Muscle of back (tissue), 13 donors: ENCODE results near the gene SOX13. TPM values are rescaled to one million over a fixed set of nuclear protein-coding genes. Genes with fewer than 3 reads are reported as not detected.
"Not testable (repeated sequence)": the region's sequence is repeated elsewhere in the genome, so short reads cannot be mapped to it uniquely, and the experiment has no call there.

Experiments
- DNase-seq, 3 donors: peaks; one replicate each; pipeline versions ENCODE4 v3.0.0 to v3.0.0-alpha.2; 2013
- long read RNA-seq, 9 donors: transcript quantifications; one replicate each; lab custom pipeline, GENCODE V29; 2026
- polyA plus RNA-seq, 10 donors: library from polyadenylated mRNA; unstranded; fragments of 120-200 nt; gene quantifications; one replicate each; pipeline ENCODE4 v1.2.1, GENCODE V29; 2013; ENCODE audit not compliant: insufficient read length in 10 of 10

Gene SOX13
- polyA plus RNA-seq, result 10 to 100 TPM; 14.7 to 23.0 (median 18.1) TPM
- long read RNA-seq, donor 1, partial matches to known transcripts, result 9 of 10 reads
- long read RNA-seq, donor 1, other reads (novel, unspliced or antisense), result 0 of 10 reads
- long read RNA-seq, donor 2, partial matches to known transcripts, result 0 of 1 reads
- long read RNA-seq, donor 2, other reads (novel, unspliced or antisense), result 0 of 1 reads
- long read RNA-seq, donor 3, result 0 reads
- long read RNA-seq, donor 4, result 0 reads
- long read RNA-seq, donor 5, partial matches to known transcripts, result 0 of 4 reads
- long read RNA-seq, donor 5, other reads (novel, unspliced or antisense), result 0 of 4 reads
- long read RNA-seq, donor 6, partial matches to known transcripts, result 0 of 1 reads
- long read RNA-seq, donor 6, other reads (novel, unspliced or antisense), result 0 of 1 reads
- long read RNA-seq, donor 7, partial matches to known transcripts, result 0 of 1 reads
- long read RNA-seq, donor 7, other reads (novel, unspliced or antisense), result 0 of 1 reads
- long read RNA-seq, donor 8, result 0 reads
- long read RNA-seq, donor 9, result 0 reads

DNA sequence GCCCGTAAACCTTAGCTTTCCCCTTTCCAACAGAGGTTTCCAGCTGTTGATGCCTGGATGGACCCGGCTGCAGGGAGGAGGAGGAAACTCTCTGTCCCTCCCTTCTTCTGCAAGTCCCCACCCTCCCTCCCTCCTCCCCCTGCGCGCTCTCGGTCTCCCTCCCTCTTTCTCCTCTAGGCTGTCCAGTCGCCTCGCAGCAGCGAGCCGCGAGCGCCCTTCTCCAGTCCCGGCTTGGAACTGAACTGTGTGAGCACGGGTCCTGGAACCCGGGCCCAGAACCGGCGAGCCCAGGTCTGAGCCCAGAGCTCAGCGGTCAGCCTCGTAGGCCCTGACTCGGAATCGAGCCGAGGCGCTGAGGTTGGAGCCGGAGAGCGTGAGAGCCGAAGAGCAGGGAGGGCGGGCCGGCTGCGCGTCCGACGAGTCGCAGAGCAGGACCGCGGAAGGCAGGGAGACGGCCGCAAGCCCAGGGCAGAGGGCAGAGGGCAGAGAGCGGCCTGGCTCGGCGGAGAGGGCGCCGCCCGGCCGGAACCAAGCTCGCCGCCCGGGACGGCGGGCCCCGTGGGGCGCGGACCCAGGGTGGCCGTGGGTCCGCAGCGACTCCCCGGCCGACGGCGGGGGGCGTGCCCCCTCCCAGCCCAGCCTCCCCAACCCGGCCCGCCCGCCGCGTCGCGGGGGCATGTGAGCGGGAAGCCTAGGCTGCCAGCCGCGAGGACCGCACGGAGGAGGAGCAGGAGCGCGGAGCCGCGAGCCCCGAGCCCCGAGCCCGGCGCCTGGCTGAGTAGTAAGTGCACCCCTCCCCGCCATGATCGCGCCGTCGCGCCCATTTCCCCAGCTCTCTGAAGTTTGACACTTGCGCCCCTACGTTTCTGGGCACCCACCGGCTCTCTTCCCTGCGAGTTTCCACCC, at the start of gene SOX13:
SOX13 (plus strand) TSS at position 185 of the 906 bp plus-strand sequence. CDS start 39,801 bp downstream, outside the sequence.
- peak; percentile 81 to 95 (median 89) for DNase-seq

DNA sequence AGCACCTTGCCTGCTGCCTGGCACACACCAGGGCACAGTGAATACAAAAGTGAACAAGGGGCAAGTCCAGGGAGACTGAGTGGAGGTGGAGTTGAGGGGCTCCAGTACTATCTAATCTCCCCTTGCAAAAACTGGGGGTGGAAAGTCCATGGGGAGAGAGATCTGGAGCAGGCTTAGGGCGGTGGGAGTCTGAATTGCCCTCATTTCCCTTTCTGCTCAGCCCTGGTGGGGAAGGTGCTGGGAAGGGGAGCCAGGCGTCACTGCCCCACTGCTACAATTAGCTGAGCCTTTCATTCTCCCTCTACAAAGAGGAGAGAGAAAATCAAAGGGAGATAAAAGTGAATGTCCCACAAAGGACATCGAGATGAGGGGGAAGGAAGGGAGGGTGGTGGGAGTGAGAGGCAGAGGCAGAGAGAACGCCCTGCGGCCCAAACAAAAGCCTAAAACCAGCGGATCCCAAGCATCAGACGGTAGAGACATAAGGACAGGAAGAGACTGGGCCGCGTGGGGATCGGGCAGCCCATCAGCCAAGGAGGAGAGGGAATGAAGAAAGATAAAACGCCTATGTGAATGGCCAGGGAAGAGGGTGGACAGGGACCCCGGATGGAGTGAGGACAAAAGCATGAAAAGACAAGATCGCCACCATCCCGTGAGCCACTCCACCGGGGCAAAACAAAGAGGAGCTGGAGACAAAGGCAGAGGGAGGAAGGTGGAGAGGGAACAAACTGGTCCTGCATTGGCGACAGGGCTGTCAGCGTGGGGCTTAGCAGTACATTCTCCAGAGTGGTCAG, 46.8 kb upstream of the SOX13 start:
- DNase-seq, result no peak

DNA sequence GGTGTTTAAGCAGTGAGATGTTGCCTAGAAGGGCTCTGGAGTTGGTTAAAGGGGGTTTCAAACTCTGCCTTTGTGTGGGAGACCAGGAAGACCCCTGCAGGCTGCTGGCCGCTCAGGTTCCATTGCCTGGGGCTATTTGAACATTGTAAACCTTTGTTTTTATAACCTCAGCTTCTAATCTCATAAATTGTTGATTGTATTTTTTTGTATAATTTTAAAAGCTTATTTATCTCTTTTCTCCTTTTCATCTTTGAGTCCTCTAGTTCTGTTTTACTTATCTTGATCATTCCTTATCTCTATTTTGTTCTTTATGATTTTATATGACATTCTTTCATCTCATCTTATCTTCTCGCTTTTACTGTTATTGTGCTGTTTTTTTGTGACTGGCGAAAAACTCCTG, 45.5 kb upstream of the SOX13 start:
- no peak for DNase-seq

DNA sequence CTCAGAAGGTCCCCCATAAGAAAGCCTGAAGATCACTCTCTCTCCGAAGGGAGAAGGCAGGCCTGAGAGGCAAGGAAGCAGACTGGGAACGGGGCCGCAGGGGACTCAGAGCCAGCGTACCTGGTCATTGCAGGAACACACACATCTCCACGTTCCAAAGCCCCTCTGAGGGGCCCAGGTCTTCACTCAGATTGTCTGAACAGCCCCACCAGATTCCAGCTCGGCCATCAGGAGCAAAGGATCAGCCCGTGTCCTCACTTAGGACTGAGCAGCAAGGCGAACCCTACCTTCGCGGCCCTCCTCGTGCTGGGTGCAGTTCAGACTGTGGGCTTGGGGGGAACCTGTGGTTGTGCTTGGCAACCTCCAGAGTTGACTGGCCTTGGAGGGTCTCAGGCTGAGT, 43.9 kb upstream of the SOX13 start:
- DNase-seq, result no peak

DNA sequence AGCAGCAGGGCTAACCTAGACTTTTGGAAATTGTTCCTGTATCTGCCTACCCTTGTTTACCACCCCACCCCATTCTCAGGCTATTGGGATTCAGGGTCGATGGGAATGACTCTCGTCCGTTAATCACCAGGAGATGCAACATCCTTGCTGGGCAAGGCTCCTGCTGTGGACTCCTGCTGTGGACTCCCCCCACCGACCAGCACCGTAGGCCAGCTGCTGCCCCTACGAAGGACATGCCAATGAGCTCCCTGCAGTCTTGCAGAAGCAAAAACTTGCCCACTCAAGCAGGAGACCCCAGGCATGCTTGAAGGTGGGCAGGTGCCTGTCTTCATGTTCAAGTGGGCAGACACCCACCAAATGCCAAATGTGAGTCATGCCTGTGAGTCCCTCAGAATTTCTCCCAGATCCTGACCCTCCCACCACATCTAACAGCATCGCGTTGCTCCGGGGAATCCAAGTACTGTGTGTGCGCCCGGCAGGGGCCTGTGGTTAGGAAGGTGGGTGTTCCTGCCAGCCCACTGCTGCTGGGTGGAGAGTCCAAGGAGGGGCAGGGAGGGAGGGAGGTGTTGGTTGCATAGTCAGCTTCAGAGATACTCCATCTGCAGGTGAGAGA, 41.7 kb upstream of the SOX13 start:
- no peak for DNase-seq

DNA sequence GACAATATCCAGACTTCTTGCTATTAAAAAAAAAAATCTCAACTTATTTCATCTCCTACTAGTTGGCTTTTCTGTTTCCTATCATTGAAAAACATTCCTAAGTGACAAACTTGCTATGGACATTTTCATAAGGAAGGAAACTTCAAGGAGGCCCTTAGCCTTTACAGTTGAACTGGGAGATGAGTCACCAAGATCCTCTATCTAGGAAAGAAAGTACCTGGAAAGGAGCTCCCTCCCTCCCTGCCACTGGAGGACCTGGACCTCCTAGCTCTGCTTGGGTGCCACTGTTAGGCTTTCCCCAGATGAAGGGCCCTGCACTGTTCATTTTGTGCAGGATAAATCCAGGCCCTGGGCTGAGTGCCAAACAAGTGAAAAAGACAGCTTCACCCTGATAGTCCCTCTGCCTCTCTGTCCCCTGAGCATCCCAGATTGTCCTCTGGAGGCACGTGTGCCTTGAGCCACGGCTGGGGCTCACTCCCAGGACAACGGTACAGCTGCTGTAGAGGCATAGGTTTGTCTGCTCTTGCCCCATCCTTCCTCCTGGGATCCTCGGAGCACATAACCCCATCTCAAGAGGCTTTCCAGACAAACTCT, 40.2 kb upstream of the SOX13 start:
- no peak for DNase-seq

DNA sequence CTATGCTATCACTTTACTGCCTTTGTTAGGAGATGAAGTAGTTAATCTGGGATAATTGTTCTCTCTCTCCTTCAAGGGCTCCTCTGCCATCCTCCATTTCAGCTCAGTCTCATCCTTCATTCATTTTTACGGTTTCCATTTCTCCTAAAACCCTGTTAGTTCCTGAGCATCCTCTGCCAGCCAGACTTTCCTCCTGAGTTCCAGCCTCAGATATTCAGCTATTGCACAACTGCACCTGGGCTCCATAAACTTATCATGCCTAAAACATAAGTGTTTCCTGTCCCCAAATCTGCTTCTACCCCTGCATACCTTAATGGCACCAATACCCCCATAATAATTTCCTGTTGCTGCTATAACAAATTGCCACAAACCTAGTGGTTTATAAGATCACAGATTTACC, 39.6 kb upstream of the SOX13 start:
- no peak for DNase-seq

DNA sequence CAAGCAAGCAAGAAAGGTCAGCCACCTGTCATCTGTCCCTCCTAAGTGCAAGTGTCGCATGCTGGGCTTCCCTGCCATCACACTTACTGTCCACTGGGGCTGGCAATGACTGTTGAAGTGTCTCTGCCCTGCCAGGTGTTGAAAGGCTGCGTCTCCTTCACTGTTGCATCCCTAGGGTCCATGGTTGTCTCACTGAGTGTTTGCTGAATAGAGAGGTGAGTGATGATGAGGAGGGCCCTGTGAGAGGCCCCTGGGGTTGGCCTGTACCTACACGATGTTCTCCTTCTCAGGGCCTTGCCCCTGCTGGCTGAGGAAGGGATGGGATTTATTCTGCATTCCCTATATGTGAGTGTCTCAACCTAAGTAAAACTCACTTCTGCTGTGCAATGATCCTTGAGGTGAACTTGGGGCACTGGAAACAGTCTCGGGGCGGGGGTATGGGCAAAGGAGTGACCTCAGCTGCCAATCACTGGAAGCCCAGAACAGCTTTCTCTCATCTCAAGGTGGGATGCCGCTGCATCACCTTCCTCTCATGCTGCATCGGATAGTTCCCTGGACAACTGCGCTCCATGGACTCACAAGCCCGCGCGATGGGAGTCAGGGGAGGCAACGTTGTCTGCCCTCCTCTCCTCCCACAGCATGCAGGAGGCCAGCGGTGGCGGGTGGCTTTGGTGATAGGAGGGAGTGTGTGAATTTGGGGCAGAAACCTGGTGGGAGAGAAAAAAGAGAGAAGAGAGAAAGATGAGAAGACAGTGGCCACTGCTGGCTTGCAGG, 35.8 kb upstream of the SOX13 start:
- DNase-seq, result no peak

DNA sequence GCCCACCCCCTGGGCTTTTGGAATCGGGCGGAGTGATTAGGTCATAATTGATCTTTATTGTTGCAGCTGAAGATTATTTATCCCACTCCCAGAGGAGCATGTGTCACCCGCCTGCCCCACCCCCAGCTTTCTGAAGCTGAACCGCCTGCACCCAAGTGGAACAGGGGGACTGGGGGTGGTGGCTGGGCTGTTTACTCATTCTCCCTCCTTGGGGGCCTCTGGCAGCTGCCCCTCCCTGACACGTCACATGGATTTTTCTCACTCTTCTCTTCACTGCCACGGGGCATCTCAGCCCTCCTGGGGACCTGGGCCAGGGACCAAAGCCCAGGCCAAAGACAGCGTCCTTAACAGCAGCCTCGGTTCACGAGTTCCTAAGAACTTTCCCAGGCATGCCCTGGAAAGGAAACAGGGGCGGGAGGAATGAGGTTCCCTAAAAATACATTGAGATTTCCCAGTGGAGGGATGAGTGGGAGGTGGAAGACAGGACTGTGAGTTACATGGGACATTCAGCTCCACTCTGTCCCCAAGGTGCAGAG, 31.6 kb upstream of the SOX13 start:
- peak in 1 of 3 donors; percentile 47 for DNase-seq

DNA sequence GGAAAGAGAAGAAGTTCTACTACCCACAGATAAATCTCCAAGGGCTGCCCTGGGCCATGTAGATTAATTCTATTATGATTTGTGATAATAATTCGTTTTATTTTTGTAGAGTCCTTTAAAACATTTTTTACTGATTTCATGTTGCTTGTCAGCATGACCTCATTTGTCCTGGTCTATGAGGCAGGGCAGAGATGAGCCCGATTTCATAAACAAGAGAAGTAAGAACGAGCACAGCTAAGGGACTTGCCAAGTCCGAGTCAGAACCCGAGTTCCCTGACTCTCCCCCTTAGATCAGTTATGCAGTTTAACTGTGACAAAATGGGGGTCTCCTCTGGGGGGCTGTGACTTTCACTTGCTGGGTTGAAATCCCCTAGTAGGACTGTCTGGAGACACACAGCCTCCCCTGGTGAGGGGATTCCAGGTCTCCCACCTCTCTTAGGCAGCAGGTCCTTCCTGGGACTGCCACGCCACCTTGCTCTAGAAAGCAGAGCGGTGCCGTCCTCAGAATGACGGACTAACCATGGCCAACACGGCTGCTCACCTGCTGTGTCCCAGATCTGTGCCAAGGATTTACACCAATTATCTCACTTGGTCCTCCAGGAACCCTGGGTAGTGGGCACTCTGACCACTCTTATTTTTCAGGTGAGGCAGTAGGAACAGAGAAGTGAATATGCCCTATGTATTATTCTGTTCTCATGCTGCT, 31.0 kb upstream of the SOX13 start:
- no peak for DNase-seq

DNA sequence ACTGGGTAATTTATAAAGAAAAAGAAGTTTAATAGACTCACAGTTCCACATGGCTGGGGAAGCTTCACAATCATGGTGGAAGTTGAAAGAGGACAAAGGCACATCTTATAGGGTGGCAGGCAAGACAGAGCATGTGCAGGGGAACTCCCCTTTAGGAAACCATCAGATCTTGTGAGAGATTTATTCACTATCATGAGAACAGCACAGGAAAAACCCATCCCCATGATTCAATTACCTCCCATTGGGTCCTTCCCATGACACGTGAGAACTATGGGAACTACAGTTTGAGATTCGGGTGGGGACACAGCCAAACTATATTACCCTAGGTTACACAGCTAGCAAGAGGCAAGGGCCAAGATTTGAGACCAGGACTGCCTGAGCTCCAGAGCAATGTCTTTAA, 30.4 kb upstream of the SOX13 start:
- DNase-seq, result no peak

DNA sequence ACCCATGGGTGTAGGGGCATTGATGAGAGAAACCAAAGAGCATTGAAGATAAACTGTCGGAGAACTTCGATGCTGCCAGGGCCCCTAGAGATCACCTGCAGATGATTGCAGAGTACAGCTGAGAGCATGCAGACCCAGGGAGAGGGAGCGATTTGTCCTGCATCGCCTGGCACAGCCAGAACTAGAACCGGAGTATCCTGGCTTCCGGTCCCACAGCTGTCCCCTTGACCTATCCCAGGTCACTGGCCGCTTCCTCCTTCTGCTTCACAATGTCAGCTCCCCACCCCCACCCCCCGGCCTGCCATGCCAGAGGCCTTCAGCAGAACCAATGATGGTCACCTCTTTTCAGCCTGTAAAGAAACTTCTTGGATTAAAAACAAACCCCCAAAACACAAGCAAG, 29.2 kb upstream of the SOX13 start:
- no peak for DNase-seq

DNA sequence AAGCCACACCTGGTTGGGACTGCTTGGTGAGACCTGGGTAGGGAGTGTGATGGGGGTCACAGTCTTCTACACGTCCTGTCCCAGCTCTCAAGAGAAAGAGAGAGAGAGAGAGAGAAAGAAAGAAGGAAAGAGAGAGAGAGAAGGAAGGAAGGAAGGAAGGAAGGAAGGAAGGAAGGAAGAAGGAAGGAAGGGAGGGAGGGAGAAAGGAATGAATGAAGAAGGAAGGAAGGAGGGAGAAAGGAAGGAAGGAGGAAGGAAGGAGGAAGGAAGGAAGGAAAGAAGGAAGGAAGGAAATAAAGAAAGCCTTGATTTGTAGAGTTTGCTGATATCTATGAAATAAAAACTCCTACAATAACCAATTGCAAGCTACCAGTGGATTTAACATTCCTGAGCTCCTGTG, 28.5 kb upstream of the SOX13 start:
- DNase-seq, result no peak

DNA sequence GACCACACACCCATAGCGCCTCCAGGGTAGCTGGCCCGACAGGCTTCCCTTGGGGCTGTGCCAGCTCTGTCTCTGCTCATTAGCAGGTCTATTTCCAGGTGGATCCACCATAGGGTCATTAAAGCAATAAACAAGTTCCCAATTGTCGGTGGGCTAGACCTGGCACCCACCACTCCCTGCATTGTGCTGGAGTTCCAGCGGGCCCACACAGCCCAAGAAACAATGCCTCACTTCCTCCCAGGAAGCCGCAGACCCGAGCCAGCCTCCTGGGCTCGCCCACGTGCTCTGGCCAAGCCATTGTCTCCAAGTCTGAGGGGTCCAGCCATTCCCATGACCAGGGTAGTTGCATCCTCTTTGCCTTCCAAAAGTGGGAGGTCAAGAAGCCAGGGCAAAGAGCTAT, 27.5 kb upstream of the SOX13 start:
- DNase-seq, result no peak

DNA sequence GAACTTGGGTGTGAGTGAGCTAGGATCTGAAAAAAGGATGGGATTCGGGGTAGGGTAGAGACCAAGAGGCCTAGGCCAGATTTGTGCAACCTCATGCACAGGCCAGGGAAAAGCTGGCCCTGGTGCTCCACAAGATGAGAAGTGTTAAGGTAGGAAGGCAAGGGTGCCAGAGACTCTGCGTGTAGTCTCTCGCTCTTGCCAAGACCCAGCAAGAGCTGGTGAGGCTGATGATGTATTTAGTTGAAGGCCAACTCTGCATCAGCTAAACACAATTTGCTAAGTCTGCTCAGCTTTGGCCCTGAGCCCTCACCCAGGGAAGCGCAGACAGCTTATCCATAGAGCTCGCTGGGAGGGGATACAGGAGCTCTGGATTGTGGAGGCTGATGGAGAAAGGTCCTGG, 26.6 kb upstream of the SOX13 start:
- DNase-seq, result no peak

DNA sequence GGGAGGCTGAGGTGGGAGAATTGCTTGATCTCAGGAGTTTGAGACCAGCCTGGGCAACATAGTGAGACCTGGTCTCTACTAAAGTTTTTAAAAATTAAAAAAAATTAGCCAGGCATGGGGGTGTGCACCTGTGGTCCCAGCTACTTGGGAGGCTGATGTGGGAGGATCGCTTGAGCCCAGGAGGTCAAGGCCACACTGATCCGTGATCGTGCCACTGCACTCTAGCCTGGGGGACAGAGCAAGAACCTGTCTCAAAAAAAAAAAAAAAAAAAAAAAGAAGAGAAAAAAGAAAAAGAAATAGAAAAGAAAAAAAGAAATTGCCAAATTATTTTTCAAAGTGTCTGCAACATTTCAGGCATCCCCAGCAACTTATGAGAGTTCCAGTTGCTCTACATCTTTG, 24.1 kb upstream of the SOX13 start:
- not testable (repeated sequence) for DNase-seq

DNA sequence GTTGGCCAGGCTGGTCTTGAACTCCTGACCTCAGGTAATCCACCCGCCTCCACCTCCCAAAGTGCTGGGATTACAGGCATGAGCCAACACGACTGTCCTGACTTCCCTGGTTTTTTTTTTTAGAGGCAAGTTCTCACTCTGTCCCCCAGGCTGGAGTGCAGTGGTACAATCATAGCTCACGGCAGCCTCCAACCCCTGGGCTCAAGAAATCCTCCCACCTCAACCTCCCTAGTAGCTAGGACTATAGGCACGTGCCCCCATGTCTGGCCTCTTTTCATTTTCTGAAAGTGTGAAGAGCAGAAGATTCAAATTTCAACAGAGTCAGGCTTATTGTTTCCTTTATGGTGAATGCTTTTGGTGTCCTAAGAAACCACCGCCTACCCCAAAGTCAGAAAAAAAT, 21.7 kb upstream of the SOX13 start:
- no peak for DNase-seq

DNA sequence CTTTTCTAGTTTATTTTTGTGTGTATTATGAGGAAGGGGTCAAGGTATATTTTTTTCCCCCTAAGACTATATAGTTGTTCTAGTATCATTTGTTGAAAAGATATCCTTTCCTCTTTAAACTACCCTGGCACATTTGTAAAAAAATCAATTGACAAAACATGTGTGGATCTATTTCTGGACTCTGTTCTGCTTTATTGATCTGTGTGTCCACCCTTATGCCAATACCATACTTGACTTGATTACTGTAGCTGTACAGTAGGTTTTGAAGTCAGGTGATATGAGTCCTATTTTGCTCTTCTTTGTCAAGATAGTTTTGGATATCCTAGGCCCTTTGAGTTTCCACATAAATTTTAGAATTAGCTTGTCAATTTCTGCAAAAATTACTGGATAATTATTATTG, 21.2 kb upstream of the SOX13 start:
- no peak for DNase-seq

DNA sequence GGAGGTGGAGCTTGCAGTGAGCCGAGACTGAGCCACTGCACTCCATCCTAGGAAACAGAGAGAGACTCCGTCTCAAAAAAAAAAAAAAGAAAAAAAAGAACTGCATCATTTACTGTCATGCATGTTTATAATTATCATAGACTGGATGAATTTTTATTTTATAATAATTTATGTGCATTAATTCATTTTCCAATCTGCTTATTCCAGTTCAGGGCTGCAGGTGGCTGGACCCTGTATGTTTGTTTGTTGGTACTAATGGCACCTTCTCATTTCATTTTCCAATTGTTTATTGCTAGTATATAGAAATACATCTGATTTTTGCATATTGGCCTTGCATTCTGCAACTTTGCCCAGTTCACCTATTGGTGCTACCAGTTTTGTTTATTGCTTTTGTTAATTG, 19.0 kb upstream of the SOX13 start:
- DNase-seq, result no peak
